Activated T-helper 17 cell treated with anti-CD3 and anti-CD28 coated beads, Interleukin-2, amount 50 U/mL, for 72 hours (primary cell): ENCODE measurements around the gene RAP2C. TPM values are rescaled to one million over a fixed set of nuclear protein-coding genes. Genes with fewer than 3 reads are reported as not detected.
A peak's percentile ranks its signal among the peaks of the same experiment; 100 is the strongest.

Experiments used
- ATAC-seq: fragments of 150-1000 bp; cut with Tn5 transposase; replicated peaks from 2 replicates; pipeline ENCODE4 v1.10.0; 2021; ENCODE audit warnings: mild to moderate bottlenecking, moderate library complexity
- H3K27ac Mint-ChIP-seq: one replicate; pipeline ENCODE4 v1.8.0; 2022; ENCODE audit warnings: mixed read lengths
- H3K27me3 Mint-ChIP-seq: one replicate; pipeline ENCODE4 v1.8.0; 2022; ENCODE audit warnings: mixed read lengths
- H3K36me3 Mint-ChIP-seq: one replicate; pipeline ENCODE4 v1.8.0; 2022; ENCODE audit warnings: low read depth, mild to moderate bottlenecking, mixed read lengths
- H3K4me1 Mint-ChIP-seq: one replicate; pipeline ENCODE4 v1.8.0; 2022; ENCODE audit warnings: mixed read lengths
- H3K4me3 Mint-ChIP-seq: one replicate; pipeline ENCODE4 v1.8.0; 2022; ENCODE audit warnings: mild to moderate bottlenecking, mixed read lengths
- H3K9me3 Mint-ChIP-seq: one replicate; pipeline ENCODE4 v1.8.0; 2022; ENCODE audit warnings: mixed read lengths
- total RNA-seq, 2 donors: library from RNA; stranded (reverse); gene quantifications; one replicate each; pipeline ENCODE4 v1.2.3, GENCODE V29; 2022

Gene RAP2C
- total RNA-seq, 2 donors from 2014 or later = 29.6 to 35.2 TPM

- H3K4me3 Mint-ChIP-seq = peak overlapping the region; percentile 94
- H3K27ac Mint-ChIP-seq = peak overlapping the region; percentile 98
- H3K9me3 Mint-ChIP-seq = no peaks in the 10 kb centered on the region
- H3K36me3 Mint-ChIP-seq = peaks cover 51% of the 10 kb centered on the region
- H3K27me3 Mint-ChIP-seq = no peaks in the 10 kb centered on the region
- H3K4me1 Mint-ChIP-seq = peaks cover 26% of the 10 kb centered on the region
- no peak for ATAC-seq
Measured at GRCh38 chrX:132216283-132216682, 3.0 kb downstream of the RAP2C start.

- H3K27ac Mint-ChIP-seq = peak overlapping the region; percentile 78
- peaks cover 65% of the 10 kb centered on the region for H3K36me3 Mint-ChIP-seq
- H3K4me1 Mint-ChIP-seq = peaks cover 28% of the 10 kb centered on the region
- ATAC-seq = peak; percentile 36
- H3K4me3 Mint-ChIP-seq = peak overlapping the region; percentile 94
- H3K9me3 Mint-ChIP-seq = no peaks in the 10 kb centered on the region
- no peaks in the 10 kb centered on the region for H3K27me3 Mint-ChIP-seq
Measured at GRCh38 chrX:132214518-132214917, 4.7 kb downstream of the RAP2C start.

- ATAC-seq = no peak
- Mint-ChIP-seq H3K36me3 (peaks cover 71% of the 10 kb centered on the region), H3K27ac (no peak overlapping the region), H3K9me3 (no peaks in the 10 kb centered on the region), H3K27me3 (no peaks in the 10 kb centered on the region), H3K4me1 (peaks cover 17% of the 10 kb centered on the region), H3K4me3 (peak overlapping the region; percentile 11)
Measured at GRCh38 chrX:132209527-132209926, 9.7 kb downstream of the RAP2C start.

GRCh38 chrX:132208422-132208821 is 10.8 kb downstream of the RAP2C start:
- Mint-ChIP-seq H3K9me3 (no peaks in the 10 kb centered on the region), H3K27me3 (no peaks in the 10 kb centered on the region), H3K36me3 (peaks cover 71% of the 10 kb centered on the region), H3K27ac (no peak overlapping the region), H3K4me3 (no peak overlapping the region), H3K4me1 (peaks cover 12% of the 10 kb centered on the region)
- ATAC-seq = no peak

- no peak for ATAC-seq
- Mint-ChIP-seq H3K4me3 (no peak overlapping the region), H3K9me3 (no peaks in the 10 kb centered on the region), H3K36me3 (peaks cover 72% of the 10 kb centered on the region), H3K27ac (no peak overlapping the region), H3K4me1 (peaks cover 12% of the 10 kb centered on the region), H3K27me3 (no peaks in the 10 kb centered on the region)
Measured at GRCh38 chrX:132207996-132208395, 11.3 kb downstream of the RAP2C start.

- Mint-ChIP-seq H3K4me3 (no peak overlapping the region), H3K27me3 (no peaks in the 10 kb centered on the region), H3K9me3 (no peaks in the 10 kb centered on the region), H3K27ac (no peak overlapping the region), H3K4me1 (peaks cover 5% of the 10 kb centered on the region), H3K36me3 (peaks cover 62% of the 10 kb centered on the region)
- ATAC-seq = no peak
Measured at GRCh38 chrX:132206259-132206658, 13.0 kb downstream of the RAP2C start.

- no peak overlapping the region for H3K27ac Mint-ChIP-seq
- ATAC-seq = no peak
Measured at GRCh38 chrX:132204629-132205028, 14.6 kb downstream of the RAP2C start.

GRCh38 chrX:132200976-132201375 is 18.3 kb downstream of the RAP2C start:
- no peaks in the 10 kb centered on the region for H3K27me3 Mint-ChIP-seq
- peaks cover 34% of the 10 kb centered on the region for H3K36me3 Mint-ChIP-seq
- H3K4me1 Mint-ChIP-seq = no peaks in the 10 kb centered on the region
- ATAC-seq = no peak
- no peak overlapping the region for H3K4me3 Mint-ChIP-seq
- H3K27ac Mint-ChIP-seq = no peak overlapping the region
- peaks cover 5% of the 10 kb centered on the region for H3K9me3 Mint-ChIP-seq

More at GRCh38 chrX:132204629-132205028, 14.6 kb downstream of the RAP2C start:
- peaks cover 50% of the 10 kb centered on the region for H3K36me3 Mint-ChIP-seq
- H3K9me3 Mint-ChIP-seq = no peaks in the 10 kb centered on the region
- H3K27me3 Mint-ChIP-seq = no peaks in the 10 kb centered on the region
- H3K4me3 Mint-ChIP-seq = no peak overlapping the region
- H3K4me1 Mint-ChIP-seq = no peaks in the 10 kb centered on the region

- H3K27ac Mint-ChIP-seq = no peak overlapping the region
Measured at GRCh38 chrX:132199941-132200340, 19.3 kb downstream of the RAP2C start.

GRCh38 chrX:132193872-132194574 is 25.2 kb downstream of the RAP2C start:
- Mint-ChIP-seq H3K4me3 (no peak overlapping the region), H3K36me3 (no peaks in the 10 kb centered on the region), H3K27ac (no peak overlapping the region), H3K9me3 (peaks cover 5% of the 10 kb centered on the region), H3K27me3 (no peaks in the 10 kb centered on the region), H3K4me1 (no peaks in the 10 kb centered on the region)
- no peak for ATAC-seq

More at GRCh38 chrX:132199941-132200340, 19.3 kb downstream of the RAP2C start:
- Mint-ChIP-seq H3K27me3 (no peaks in the 10 kb centered on the region), H3K4me1 (no peaks in the 10 kb centered on the region), H3K36me3 (peaks cover 27% of the 10 kb centered on the region), H3K9me3 (peaks cover 5% of the 10 kb centered on the region), H3K4me3 (no peak overlapping the region)
- no peak for ATAC-seq

GRCh38 chrX:132191938-132192337 is 27.3 kb downstream of the RAP2C start:
- Mint-ChIP-seq H3K4me1 (no peaks in the 10 kb centered on the region), H3K27ac (no peak overlapping the region), H3K27me3 (no peaks in the 10 kb centered on the region), H3K36me3 (no peaks in the 10 kb centered on the region), H3K9me3 (peaks cover 5% of the 10 kb centered on the region), H3K4me3 (no peak overlapping the region)
- no peak for ATAC-seq

- Mint-ChIP-seq H3K4me1 (no peaks in the 10 kb centered on the region), H3K27me3 (no peaks in the 10 kb centered on the region), H3K9me3 (no peaks in the 10 kb centered on the region), H3K36me3 (no peaks in the 10 kb centered on the region), H3K4me3 (no peak overlapping the region), H3K27ac (no peak overlapping the region)
- no peak for ATAC-seq
Measured at GRCh38 chrX:132188175-132188574, 31.1 kb downstream of the RAP2C start.

- Mint-ChIP-seq H3K9me3 (no peaks in the 10 kb centered on the region), H3K4me3 (no peak overlapping the region), H3K27ac (no peak overlapping the region), H3K4me1 (no peaks in the 10 kb centered on the region), H3K36me3 (no peaks in the 10 kb centered on the region), H3K27me3 (no peaks in the 10 kb centered on the region)
- no peak for ATAC-seq
Measured at GRCh38 chrX:132187451-132187850, 31.8 kb downstream of the RAP2C start.

GRCh38 chrX:132184871-132185270 is 34.4 kb downstream of the RAP2C start:
- H3K27ac Mint-ChIP-seq = no peak overlapping the region
- no peaks in the 10 kb centered on the region for H3K4me1 Mint-ChIP-seq
- no peak overlapping the region for H3K4me3 Mint-ChIP-seq
- ATAC-seq = no peak
- no peaks in the 10 kb centered on the region for H3K9me3 Mint-ChIP-seq
- H3K36me3 Mint-ChIP-seq = no peaks in the 10 kb centered on the region
- no peaks in the 10 kb centered on the region for H3K27me3 Mint-ChIP-seq

GRCh38 chrX:132181364-132181763 is 37.9 kb downstream of the RAP2C start:
- no peak for ATAC-seq
- no peaks in the 10 kb centered on the region for H3K4me1 Mint-ChIP-seq
- no peak overlapping the region for H3K4me3 Mint-ChIP-seq
- no peak overlapping the region for H3K27ac Mint-ChIP-seq
- H3K27me3 Mint-ChIP-seq = no peaks in the 10 kb centered on the region
- no peaks in the 10 kb centered on the region for H3K9me3 Mint-ChIP-seq
- H3K36me3 Mint-ChIP-seq = no peaks in the 10 kb centered on the region
